Body of pancreas (tissue), 4 donors: Measurements from ENCODE around the gene PREX1. TPM values are rescaled to one million over a fixed set of nuclear protein-coding genes. Genes with fewer than 3 reads are reported as not detected.

ENCODE experiments used
- ATAC-seq: fragments of 150-250 bp; one replicate; pipeline ENCODE4 v1.9.1; 2016
- DNase-seq, 4 donors: peaks; one replicate each; pipeline ENCODE4 v3.0.0-alpha.2; 2019
- H3K27ac ChIP-seq, 4 donors: fragments of 200-600 bp; sonication (generic); 1 replicate in 3 of 4; 2 replicates in 1 of 4; pipeline versions ENCODE4 v1.5.1 to v1.6.1; 2016 to 2019; ENCODE audit warnings: mild to moderate bottlenecking in 1 of 4, mixed read lengths in 1 of 4, moderate library complexity in 1 of 4
- H3K27me3 ChIP-seq, 2 donors: fragments of 200-600 bp; sonication (generic); one replicate each; pipeline ENCODE4 v1.6.0; 2016; ENCODE audit warnings: mild to moderate bottlenecking in 1 of 2
- H3K36me3 ChIP-seq, 2 donors: fragments of 200-600 bp; sonication (generic); replicated peaks in 1 of 2; 2 replicates each; pipeline ENCODE4 v1.5.1; 2016; ENCODE audit warnings: low read depth in 2 of 2; ENCODE audit not compliant: insufficient read depth in 1 of 2
- H3K4me1 ChIP-seq: fragments of 200-600 bp; sonication (generic); one replicate; pipeline ENCODE4 v1.6.0; 2016
- H3K4me3 ChIP-seq, 2 donors: fragments of 200-600 bp; sonication (generic); 1 replicate in 1 of 2; 2 replicates in 1 of 2; pipeline ENCODE4 v1.5.1; 2016 to 2019
- H3K9me3 ChIP-seq, 3 donors: fragments of 200-600 bp; sonication (generic); 1 replicate in 2 of 3; 2 replicates in 1 of 3; pipeline ENCODE4 v1.5.1; 2016
- CTCF ChIP-seq, 7 experiments: fragments of 450-650 bp in 4 of 7; fragments of 200-600 bp in 3 of 7; sonication (generic) in 3 of 7; IDR thresholded peaks; one replicate each; pipeline ENCODE4 v1.5.1; 2016 to 2019; ENCODE audit warnings: antibody characterized with exemption in 7 of 7
- POLR2A ChIP-seq, 3 donors: fragments of 450-650 bp; IDR thresholded peaks; one replicate each; pipeline ENCODE4 v1.6.1; 2016; ENCODE audit warnings: antibody characterized with exemption in 3 of 3, mild to moderate bottlenecking in 2 of 3
- WGBS, 2 donors: methylation state at CpG; one replicate each; pipeline ENCODE4 v1.1.5; 2017; 5-methylcytosine and 5-hydroxymethylcytosine counted together
- intact Hi-C: fragments of 100-400 bp; cut with DNase I; formaldehyde crosslinking; loops from one replicate; pipeline ENCODE4 v1.15.1; 2023
- total RNA-seq, 2 donors: library from RNA; depleted of rRNA; stranded (reverse); fragments of >200 nt; gene quantifications; one replicate each; pipeline ENCODE4 v1.1.0, GENCODE V29; 2016

Gene PREX1
- total RNA-seq, 2 donors from 2014 or later: 9.1 to 14.5 TPM

DNA sequence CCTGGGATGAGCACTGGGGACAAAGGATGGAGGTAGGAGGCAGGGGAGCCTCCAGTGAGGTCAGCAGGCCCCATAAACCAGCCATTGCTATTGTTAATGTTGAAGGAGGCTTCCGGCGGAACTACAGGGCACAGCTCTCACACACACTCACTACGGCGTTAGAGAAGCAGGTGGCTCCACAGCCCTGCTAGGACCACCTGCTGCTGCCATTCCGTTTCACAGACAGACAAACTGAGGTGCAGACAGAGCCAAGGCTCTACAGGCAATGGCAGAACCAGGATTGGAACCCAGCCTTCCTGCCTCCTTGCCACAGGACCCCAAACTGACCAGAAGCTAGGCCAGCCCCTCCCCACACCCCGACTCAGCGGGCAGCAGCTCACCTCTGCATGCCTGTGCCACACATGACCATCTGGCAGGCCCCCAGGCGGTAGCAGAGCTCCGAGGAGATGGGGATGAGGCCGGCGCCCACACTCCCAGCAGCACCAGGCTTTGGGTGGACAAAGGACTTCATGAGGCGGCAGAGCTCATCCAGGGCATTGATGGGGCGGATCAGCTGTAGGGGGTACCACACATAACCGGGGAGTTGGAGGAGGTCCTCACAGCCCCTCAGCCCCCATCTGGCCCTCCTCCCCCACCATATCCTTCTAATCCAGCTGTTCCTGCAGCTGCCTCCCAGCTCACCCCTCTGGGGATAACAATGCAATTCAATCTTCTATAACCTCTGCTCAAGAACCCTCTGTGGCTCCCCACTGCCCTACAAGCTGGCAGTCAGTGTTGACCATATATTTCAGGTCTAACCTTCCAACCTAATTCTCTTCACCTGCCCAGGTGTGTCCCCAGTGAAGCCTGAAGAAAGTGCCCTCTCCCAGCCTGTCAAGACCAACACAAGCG lies 198.5 kb downstream of the PREX1 start:
- H3K4me3 ChIP-seq: no peak overlapping the region
- intact Hi-C loops: loop anchor here (10.0 kb wide), 1 partner anchor 845 kb away; the partner anchor contains the start of gene SULF2
- DNase-seq (no peak), ATAC-seq (no peak)
- H3K9me3 ChIP-seq: no peaks in the 10 kb centered on the region
- no peaks in the 10 kb centered on the region for H3K27me3 ChIP-seq
- H3K4me1 ChIP-seq: no peaks in the 10 kb centered on the region
- WGBS, 2 donors: 82 to 96% methylated on average over 9 to 15 of the region's 15 CpGs
- H3K36me3 ChIP-seq: no peaks in the 10 kb centered on the region
- TF ChIP-seq CTCF (IDR thresholded peaks at IDR 0.05) (no peak), POLR2A (IDR thresholded peaks at IDR 0.05) (no peak)
- no peak overlapping the region for H3K27ac ChIP-seq

GRCh38 chr20:48627737-48628128 lies 200.1 kb downstream of the PREX1 start:
- Histone ChIP-seq H3K36me3 (no peaks in the 10 kb centered on the region), H3K27ac (no peak overlapping the region), H3K9me3 (no peaks in the 10 kb centered on the region), H3K4me1 (no peaks in the 10 kb centered on the region), H3K27me3 (no peaks in the 10 kb centered on the region), H3K4me3 (no peak overlapping the region)
- ATAC-seq (no peak), DNase-seq (peak in 2 of 4 donors; percentile 19 to 27)
- WGBS, 2 donors: 79 to 80% methylated on average over 1 to 15 of the region's 16 CpGs
- intact Hi-C loops: loop anchor here (10.0 kb wide), 1 partner anchor 843 kb away; the partner anchor contains the start of gene SULF2
- TF ChIP-seq CTCF (IDR thresholded peaks at IDR 0.05) (no peak), POLR2A (IDR thresholded peaks at IDR 0.05) (no peak)

- no peak for DNase-seq
- Histone ChIP-seq H3K9me3 (no peaks in the 10 kb centered on the region), H3K27ac (no peak overlapping the region), H3K4me1 (no peaks in the 10 kb centered on the region), H3K27me3 (no peaks in the 10 kb centered on the region), H3K4me3 (no peak overlapping the region), H3K36me3 (no peaks in the 10 kb centered on the region)
- ATAC-seq: no peak
- intact Hi-C loops: loop anchor here (10.0 kb wide), 1 partner anchor 842 kb away; the partner anchor contains the start of gene SULF2
- no peak for TF ChIP-seq CTCF (IDR thresholded peaks at IDR 0.05)
- no peak for TF ChIP-seq POLR2A (IDR thresholded peaks at IDR 0.05)
- 74 to 77% methylated on average over 7 to 18 of the region's 18 CpGs for WGBS, 2 donors
Observed at GRCh38 chr20:48626938-48627736, 200.7 kb downstream of the PREX1 start.

DNA sequence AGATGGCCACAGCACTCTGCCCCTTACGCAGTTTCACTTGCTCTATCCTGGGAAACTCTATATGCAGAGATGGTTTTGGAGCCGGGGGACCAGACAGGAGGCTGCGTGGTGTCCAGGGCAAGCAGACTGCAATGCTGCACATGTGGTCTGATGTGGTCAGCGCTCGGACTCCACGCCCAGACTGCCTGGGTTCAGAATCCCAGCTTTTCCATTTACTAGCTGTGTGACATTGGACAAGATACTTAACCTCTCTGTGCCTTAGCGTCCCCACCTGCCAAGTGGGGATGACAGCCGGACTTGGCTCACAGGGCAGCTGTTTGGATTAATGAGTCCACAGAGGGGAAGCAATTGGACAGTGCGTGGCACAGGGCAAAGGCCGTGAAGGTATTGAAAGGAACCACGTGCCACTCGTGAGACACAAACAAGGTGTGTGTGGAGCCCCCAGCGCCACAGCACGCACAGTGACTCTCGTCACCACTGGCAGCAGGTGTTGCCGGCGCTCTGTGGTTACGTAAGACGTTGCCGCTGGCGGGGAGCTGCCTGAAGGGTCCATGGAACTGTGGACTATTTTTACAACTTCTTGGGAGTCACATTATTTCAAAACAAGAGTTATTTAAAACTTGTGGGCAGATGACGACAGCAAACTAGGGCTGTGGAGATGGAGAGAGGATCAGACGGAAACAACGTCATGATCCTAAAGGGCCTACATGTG lies 201.4 kb downstream of the PREX1 start:
- no peak overlapping the region for H3K27ac ChIP-seq
- 70 to 71% methylated on average over 18 to 24 of the region's 24 CpGs for WGBS, 2 donors
- no peaks in the 10 kb centered on the region for H3K27me3 ChIP-seq
- ATAC-seq (no peak), DNase-seq (no peak)
- H3K4me1 ChIP-seq: no peaks in the 10 kb centered on the region
- no peak for TF ChIP-seq POLR2A (IDR thresholded peaks at IDR 0.05)
- no peak for TF ChIP-seq CTCF (IDR thresholded peaks at IDR 0.05)
- H3K36me3 ChIP-seq: no peaks in the 10 kb centered on the region
- intact Hi-C loops: loop anchor here (10.0 kb wide), 1 partner anchor 842 kb away; the partner anchor contains the start of gene SULF2
- H3K4me3 ChIP-seq: no peak overlapping the region
- H3K9me3 ChIP-seq: no peaks in the 10 kb centered on the region
